GM12865 (cell line): ENCODE data around the gene CYP2J2.

Experiments used
- DNase-seq: peaks from one replicate; pipeline ENCODE4 v3.0.0; 2010; ENCODE audit warnings: low read depth
- H3K4me3 ChIP-seq: 2 replicates; pipeline ENCODE4 v1.5.1; 2011; ENCODE audit warnings: mild to moderate bottlenecking, low read depth, low read length, control low read depth
- CTCF ChIP-seq: IDR thresholded peaks from 2 replicates; pipeline ENCODE4 v1.5.1; 2011; ENCODE audit warnings: low read length, control low read depth, low read depth, inconsistent platforms; ENCODE audit not compliant: insufficient read depth; ENCODE audit errors: missing control alignments

CYP2J2 gene

GRCh38 chr1:59892841-59893811 is 33.4 kb downstream of the CYP2J2 start:
- no peak overlapping the region for H3K4me3 ChIP-seq
- DNase-seq: no peak
- TF ChIP-seq CTCF: no peak

- H3K4me3 ChIP-seq: no peak overlapping the region
- no peak for TF ChIP-seq CTCF
- DNase-seq: no peak
These were observed 41.3 kb downstream of the CYP2J2 start for GRCh38 chr1:59885160-59885832.

GRCh38 chr1:59880735-59881134 is 45.8 kb downstream of the CYP2J2 start:
- no peak for DNase-seq
- no peak for TF ChIP-seq CTCF
- H3K4me3 ChIP-seq: no peak overlapping the region

GRCh38 chr1:59879996-59880505 is 46.5 kb downstream of the CYP2J2 start:
- no peak for DNase-seq
- no peak overlapping the region for H3K4me3 ChIP-seq
- TF ChIP-seq CTCF: no peak

GRCh38 chr1:59879574-59879973 is 47.0 kb downstream of the CYP2J2 start:
- H3K4me3 ChIP-seq: no peak overlapping the region
- peak; percentile 76 for DNase-seq
- TF ChIP-seq CTCF: peak; percentile 44

GRCh38 chr1:59878370-59878769 is 48.2 kb downstream of the CYP2J2 start:
- no peak for DNase-seq
- no peak overlapping the region for H3K4me3 ChIP-seq
- TF ChIP-seq CTCF: no peak
